PC-3 (cell line): ENCODE measurements around the gene PRTG.

Experiments
- CTCF ChIP-seq: fragments of 300-600 bp; sonication (generic); conservative IDR thresholded peaks from 2 replicates; pipeline ENCODE4 v1.5.1; 2017; ENCODE audit warnings: antibody characterized with exemption, low read depth, mild to moderate bottlenecking, low read length
- EZH2 ChIP-seq: fragments of 300-600 bp; sonication (generic); IDR thresholded peaks from one replicate; pipeline ENCODE4 v1.6.1; 2017; ENCODE audit warnings: antibody characterized with exemption, mild to moderate bottlenecking, low read length; ENCODE audit not compliant: unreplicated experiment
- EZH2phosphoT487 ChIP-seq: fragments of 300-600 bp; sonication (generic); IDR thresholded peaks from 2 replicates; pipeline ENCODE4 v1.6.1; 2018; ENCODE audit warnings: mild to moderate bottlenecking, antibody characterized with exemption, low read length, borderline replicate concordance

- no peak for TF ChIP-seq EZH2
- no peak for TF ChIP-seq CTCF
- TF ChIP-seq EZH2phosphoT487 = no peak
Observed at GRCh38 chr15:55573224-55573623, 169.7 kb downstream of the PRTG start.
